GM12801 (cell line): ENCODE results near the gene PPP1R3F.

Source experiments
- CTCF ChIP-seq: IDR thresholded peaks from one replicate; pipeline ENCODE4 v1.5.1; 2011; ENCODE audit warnings: control low read depth; ENCODE audit not compliant: insufficient read length; ENCODE audit errors: extremely low read depth

Gene PPP1R3F

DNA sequence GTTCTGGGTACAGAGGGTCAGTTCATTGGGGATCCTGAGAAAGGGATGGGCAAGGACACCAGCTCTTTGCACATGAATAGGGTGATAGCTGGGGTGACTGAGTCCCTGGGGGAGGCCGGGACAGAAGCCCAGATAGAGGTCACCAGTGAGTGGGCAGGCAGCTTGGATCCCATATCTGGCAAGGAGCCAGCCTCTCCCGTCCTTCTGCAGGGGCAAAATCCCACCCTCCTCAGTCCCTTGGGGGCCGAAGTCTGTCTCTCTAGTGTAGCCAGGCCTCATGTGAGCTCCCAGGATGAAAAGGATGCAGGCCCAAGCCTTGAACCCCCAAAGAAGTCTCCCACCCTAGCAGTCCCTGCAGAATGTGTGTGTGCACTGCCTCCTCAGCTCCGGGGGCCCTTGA lies 17.0 kb downstream of the PPP1R3F start:
- TF ChIP-seq CTCF, result no peak

- TF ChIP-seq CTCF, result no peak
These were observed 18.1 kb downstream of the PPP1R3F start for GRCh38 chrX:49287665-49288064.

DNA sequence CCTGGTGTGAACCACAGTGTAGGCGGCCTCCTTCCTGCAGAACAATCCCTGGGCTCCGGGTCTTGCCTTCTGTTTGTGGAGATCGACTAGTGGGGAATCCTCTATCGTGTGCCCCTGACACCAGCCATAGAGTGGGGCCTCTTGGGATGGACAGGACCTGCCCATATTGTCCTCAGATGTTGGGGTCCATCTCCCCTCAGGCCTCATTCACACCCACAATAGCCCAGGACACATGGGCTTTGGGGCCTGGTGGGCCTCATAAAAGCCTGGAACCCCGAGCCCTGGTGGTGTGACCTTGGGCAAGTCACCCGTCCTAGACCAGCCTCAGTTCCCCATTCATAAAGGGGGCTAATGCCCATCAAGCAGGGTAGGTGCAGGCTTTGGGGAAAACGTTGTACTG lies 20.6 kb downstream of the PPP1R3F start:
- no peak for TF ChIP-seq CTCF

DNA sequence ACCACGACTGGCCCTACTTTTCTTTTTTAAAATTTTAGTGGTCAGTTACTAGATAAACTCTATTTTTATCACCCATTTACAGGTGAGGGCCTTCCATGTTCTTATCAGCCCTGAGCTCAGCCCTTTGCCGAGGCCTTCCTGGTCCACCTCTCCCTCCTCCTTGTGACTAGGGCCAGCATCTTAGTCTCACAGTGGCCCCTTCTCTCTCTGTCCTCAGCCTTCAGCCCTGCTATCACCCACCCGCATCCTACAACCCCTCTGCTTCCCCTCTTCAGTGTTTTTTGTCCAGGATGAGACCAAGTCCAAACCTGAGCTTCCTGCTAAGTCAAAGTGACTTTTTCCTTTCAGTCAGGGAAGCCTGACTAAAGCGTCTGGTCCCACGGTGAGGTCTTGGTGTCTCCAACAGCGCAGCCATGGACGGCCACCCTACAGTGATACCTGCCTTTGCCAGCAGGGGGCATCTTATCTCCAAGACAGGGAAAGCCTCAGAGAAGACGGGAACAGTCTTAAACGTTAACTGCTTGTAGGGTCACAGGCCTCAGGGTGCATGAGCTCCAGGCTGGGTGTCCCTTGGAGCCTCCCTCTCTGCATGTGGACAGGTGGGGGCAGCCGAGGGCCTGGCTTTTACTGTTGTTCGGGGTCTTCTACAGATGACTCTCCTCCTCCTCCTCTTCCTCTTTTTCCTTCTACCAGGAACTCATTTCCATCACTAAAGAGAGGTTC lies 22.2 kb downstream of the PPP1R3F start:
- TF ChIP-seq CTCF, result no peak

- no peak for TF ChIP-seq CTCF
These were observed 23.1 kb downstream of the PPP1R3F start for GRCh38 chrX:49292400-49293362.

GRCh38 chrX:49300703-49301102 lies 31.1 kb downstream of the PPP1R3F start:
- TF ChIP-seq CTCF, result no peak

GRCh38 chrX:49303346-49303745 lies 33.8 kb downstream of the PPP1R3F start, which contains the start of gene GAGE10:
TSS of gene GAGE10 (plus strand) at chrX:49303646. CDS start at chrX:49304860, 1,214 bp downstream.
- TF ChIP-seq CTCF, result no peak
